ENCODE data around the gene CLPTM1L.

DNA sequence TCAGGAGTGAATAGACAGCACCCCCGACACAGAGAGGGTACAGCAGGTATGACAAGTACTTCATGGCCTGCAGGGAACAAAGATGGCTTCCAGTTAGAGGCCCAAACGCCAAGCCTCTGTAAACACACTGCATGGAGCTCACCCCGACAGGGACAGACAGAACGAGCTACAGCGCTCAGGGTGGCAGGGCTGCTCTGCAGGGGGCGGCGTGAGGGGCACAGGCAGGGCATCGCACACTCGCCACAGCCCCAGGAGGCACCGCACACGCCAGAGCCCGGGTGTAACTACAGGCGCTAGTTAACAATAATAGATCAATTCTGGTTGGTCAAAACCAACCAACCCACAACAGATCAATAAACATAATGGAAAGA is 21.1 kb downstream of the CLPTM1L start:
- TF ChIP-seq EZH2 (IDR thresholded peaks at IDR 0.05; ENCODE audit: borderline replicate concordance, insufficient read depth, low read length, poor library complexity, severe bottlenecking) (no peak), POLR2AphosphoS5 (IDR thresholded peaks at IDR 0.05) (no peak), RAD21 (conservative IDR thresholded peaks at IDR 0.05) (no peak), SMC3 (conservative IDR thresholded peaks at IDR 0.05; ENCODE audit: poor library complexity) (no peak)

Measured in neural cell (in vitro differentiated cells).